GM18507 (cell line): Measurements from ENCODE around the gene DRGX.

Experiments used
- DNase-seq: peaks from one replicate; pipeline ENCODE4 v3.0.0; 2011; ENCODE audit warnings: low read depth; ENCODE audit not compliant: insufficient read length; ENCODE audit errors: extremely low spot score
- FAIRE-seq: peaks from 2 replicates; lab custom pipeline; 2011; peaks lifted over from hg19 to GRCh38; lab: Jason Lieb, UNC

DRGX gene

GRCh38 chr10:49395741-49396665, at the start of gene DRGX:
Gene DRGX, minus strand, starts transcription at chr10:49396089. Its CDS starts 649 bp downstream, at chr10:49395440.
- no peak for FAIRE-seq
- no peak for DNase-seq

- FAIRE-seq, result no peak
- no peak for DNase-seq
Measured at GRCh38 chr10:49444349-49444748, 48.5 kb upstream of the DRGX start.

GRCh38 chr10:49442863-49443262, 47.0 kb upstream of the DRGX start:
- no peak for FAIRE-seq
- no peak for DNase-seq

GRCh38 chr10:49441488-49442476, 45.9 kb upstream of the DRGX start:
- DNase-seq (no peak), FAIRE-seq (no peak)

- FAIRE-seq (no peak), DNase-seq (no peak)
Measured at GRCh38 chr10:49435225-49435624, 39.3 kb upstream of the DRGX start.

- FAIRE-seq, result no peak
- DNase-seq, result no peak
Measured at GRCh38 chr10:49433069-49433468, 37.2 kb upstream of the DRGX start.

- DNase-seq (no peak), FAIRE-seq (no peak)
Measured at GRCh38 chr10:49431426-49431825, 35.5 kb upstream of the DRGX start.

- DNase-seq, result no peak
Measured at GRCh38 chr10:49429458-49429857, 33.6 kb upstream of the DRGX start.

GRCh38 chr10:49426490-49427360, 30.8 kb upstream of the DRGX start:
- FAIRE-seq (no peak), DNase-seq (no peak)

More at GRCh38 chr10:49429458-49429857, 33.6 kb upstream of the DRGX start:
- FAIRE-seq, result no peak

- DNase-seq, result no peak
- FAIRE-seq, result no peak
Measured at GRCh38 chr10:49419005-49419404, 23.1 kb upstream of the DRGX start.

- FAIRE-seq, result no peak
- no peak for DNase-seq
Measured at GRCh38 chr10:49418328-49418727, 22.4 kb upstream of the DRGX start.

- FAIRE-seq (no peak), DNase-seq (no peak)
Measured at GRCh38 chr10:49418053-49418326, 22.1 kb upstream of the DRGX start.

- DNase-seq, result no peak
- no peak for FAIRE-seq
Measured at GRCh38 chr10:49417311-49418052, 21.6 kb upstream of the DRGX start.

- DNase-seq (no peak), FAIRE-seq (no peak)
Measured at GRCh38 chr10:49415846-49416245, 20.0 kb upstream of the DRGX start.

- DNase-seq (no peak), FAIRE-seq (no peak)
Measured at GRCh38 chr10:49415109-49415508, 19.2 kb upstream of the DRGX start.

- DNase-seq (no peak), FAIRE-seq (no peak)
Measured at GRCh38 chr10:49414496-49414895, 18.6 kb upstream of the DRGX start.

- DNase-seq (no peak), FAIRE-seq (no peak)
Measured at GRCh38 chr10:49412571-49412970, 16.7 kb upstream of the DRGX start.

GRCh38 chr10:49410365-49411074, 14.6 kb upstream of the DRGX start:
- FAIRE-seq (no peak), DNase-seq (no peak)
